WTC11 (cell line): ENCODE measurements around the gene SPO11. TPM values are rescaled to one million over a fixed set of nuclear protein-coding genes. Genes with fewer than 3 reads are reported as not detected.

Source experiments
- ATAC-seq: fragments of 200-7000 bp; cut with Tn5 transposase; 2 replicates; pipeline ENCODE4 v1.10.0; 2021; ENCODE audit warnings: mild to moderate bottlenecking, moderate library complexity
- CTCF ChIA-PET: fragments of 300-600 bp; sonication (Branson Sonifier 250); formaldehyde crosslinking; loops from one replicate; lab custom pipeline; 2021; ENCODE audit warnings: antibody characterized with exemption; lab: Charles Lee
- POLR2A ChIA-PET: fragments of 350-600 bp; sonication (Branson Sonifier 250); formaldehyde crosslinking; loops from one replicate; lab custom pipeline; 2021; ENCODE audit warnings: antibody characterized with exemption; lab: Charles Lee
- DNase-seq: peaks from one replicate; pipeline ENCODE4 v3.0.0; 2021; ENCODE audit warnings: low spot score
- H3K27ac Mint-ChIP-seq: 2 replicates; pipeline ENCODE4 v1.8.0; 2021; ENCODE audit warnings: mixed read lengths
- H3K27me3 Mint-ChIP-seq: 2 replicates; pipeline ENCODE4 v1.8.0; 2021; ENCODE audit warnings: low read depth, mild to moderate bottlenecking, moderate library complexity, mixed read lengths
- H3K36me3 Mint-ChIP-seq: 2 replicates; pipeline ENCODE4 v1.8.0; 2021; ENCODE audit warnings: mixed read lengths
- H3K4me1 Mint-ChIP-seq: 2 replicates; pipeline ENCODE4 v1.8.0; 2022; ENCODE audit warnings: mixed read lengths
- H3K4me3 Mint-ChIP-seq: 2 replicates; pipeline ENCODE4 v1.8.0; 2021; ENCODE audit warnings: mild to moderate bottlenecking, moderate library complexity, mixed read lengths
- H3K9me3 Mint-ChIP-seq: 2 replicates; pipeline ENCODE4 v1.8.0; 2021; ENCODE audit warnings: mixed read lengths
- ATF1 ChIP-seq: sonication (generic); formaldehyde crosslinking; IDR thresholded peaks from 2 replicates; pipeline ENCODE4 v1.8.1; 2023; ENCODE audit warnings: mild to moderate bottlenecking, moderate library complexity, missing genetic modification reagents
- CDX4 ChIP-seq: fragments of 250-450 bp; sonication (Bioruptor Pico); IDR thresholded peaks from 2 replicates; pipeline ENCODE4 v1.9.0; 2021; ENCODE audit warnings: moderate library complexity, mild to moderate bottlenecking, inconsistent platforms, borderline replicate concordance
- CTCF ChIP-seq: fragments of 200-600 bp; IDR thresholded peaks from 2 replicates; pipeline ENCODE4 v1.8.0; 2022; ENCODE audit warnings: antibody characterized with exemption
- FOXK1 ChIP-seq: sonication (generic); formaldehyde crosslinking; IDR thresholded peaks from 2 replicates; pipeline ENCODE4 v1.8.0; 2022; ENCODE audit warnings: mild to moderate bottlenecking, moderate library complexity, missing genetic modification reagents
- IRF1 ChIP-seq: sonication (generic); formaldehyde crosslinking; IDR thresholded peaks from 2 replicates; pipeline ENCODE4 v1.8.0; 2023; ENCODE audit warnings: missing genetic modification reagents
- IRF2 ChIP-seq: sonication (generic); formaldehyde crosslinking; IDR thresholded peaks from 2 replicates; pipeline ENCODE4 v1.8.0; 2022; ENCODE audit warnings: low read depth, missing genetic modification reagents, borderline replicate concordance
- JAZF1 ChIP-seq: fragments of 250-450 bp; sonication (Bioruptor Pico); IDR thresholded peaks from 2 replicates; pipeline ENCODE4 v1.9.0; 2021; ENCODE audit warnings: moderate library complexity, mild to moderate bottlenecking, inconsistent platforms
- MXD4 ChIP-seq: fragments of 250-450 bp; sonication (Bioruptor Pico); IDR thresholded peaks from 2 replicates; pipeline ENCODE4 v1.8.0; 2021; ENCODE audit warnings: mild to moderate bottlenecking, moderate library complexity, borderline replicate concordance
- NFYB ChIP-seq: sonication (generic); formaldehyde crosslinking; conservative IDR thresholded peaks from 2 replicates; pipeline ENCODE4 v1.8.0; 2022; ENCODE audit warnings: low read depth, missing genetic modification reagents
- NR1H2 ChIP-seq: sonication (generic); formaldehyde crosslinking; IDR thresholded peaks from 2 replicates; pipeline ENCODE4 v1.9.0; 2021; ENCODE audit warnings: mild to moderate bottlenecking, moderate library complexity, missing genetic modification reagents
- OVOL2 ChIP-seq: fragments of 250-450 bp; sonication (Bioruptor Pico); IDR thresholded peaks from 2 replicates; pipeline ENCODE4 v1.9.0; 2021; ENCODE audit warnings: mild to moderate bottlenecking, borderline replicate concordance
- PRDM15 ChIP-seq: sonication (generic); formaldehyde crosslinking; IDR thresholded peaks from 2 replicates; pipeline ENCODE4 v1.8.0; 2022; ENCODE audit warnings: missing genetic modification reagents
- SP1 ChIP-seq: sonication (generic); formaldehyde crosslinking; conservative IDR thresholded peaks from 2 replicates; pipeline ENCODE4 v1.8.1; 2022; ENCODE audit warnings: missing genetic modification reagents
- TCF7 ChIP-seq: sonication (generic); formaldehyde crosslinking; IDR thresholded peaks from 2 replicates; pipeline ENCODE4 v1.8.0; 2022; ENCODE audit warnings: mild to moderate bottlenecking, low read depth, missing genetic modification reagents, moderate library complexity
- USF1 ChIP-seq: sonication (generic); formaldehyde crosslinking; IDR thresholded peaks from 2 replicates; pipeline ENCODE4 v1.8.0; 2022; ENCODE audit warnings: mild to moderate bottlenecking, missing genetic modification reagents
- ZNF219 ChIP-seq: sonication (generic); formaldehyde crosslinking; IDR thresholded peaks from 2 replicates; pipeline ENCODE4 v1.8.0; 2023; ENCODE audit warnings: missing genetic modification reagents, mild to moderate bottlenecking, borderline replicate concordance
- ZNF317 ChIP-seq: sonication (generic); formaldehyde crosslinking; IDR thresholded peaks from 2 replicates; pipeline ENCODE4 v1.8.1; 2023; ENCODE audit warnings: low read depth, mild to moderate bottlenecking, moderate library complexity, missing genetic modification reagents, borderline replicate concordance
- ZNF671 ChIP-seq: fragments of 250-450 bp; sonication (Bioruptor Pico); IDR thresholded peaks from 2 replicates; pipeline ENCODE4 v1.8.0; 2021; ENCODE audit warnings: mild to moderate bottlenecking
- total RNA-seq: library from RNA; stranded (reverse); gene quantifications from 3 replicates; pipeline ENCODE4 v1.2.3, GENCODE V29; 2021

SPO11 gene
- total RNA-seq, 1 experiment from 2014 or later: not detected

GRCh38 chr20:57332105-57333089 is 2.8 kb downstream of the SPO11 start:
- no peak overlapping the region for H3K27ac Mint-ChIP-seq
- H3K9me3 Mint-ChIP-seq: no peaks in the 10 kb centered on the region
- CTCF ChIA-PET: interaction anchor here (0.6 to 10.6 kb wide), 50 partner anchors 10 to 839 kb away, joined by 3 to 239 read pairs (median 5); no protein-coding TSS in a partner anchor
- DNase-seq (no peak), ATAC-seq (no peak)
- no peaks in the 10 kb centered on the region for H3K27me3 Mint-ChIP-seq
- no peaks in the 10 kb centered on the region for H3K36me3 Mint-ChIP-seq
- no peaks in the 10 kb centered on the region for H3K4me1 Mint-ChIP-seq
- no peak overlapping the region for H3K4me3 Mint-ChIP-seq
- TF ChIP-seq CDX4 (CRISPR knock-in tag) (no peak), ZNF671 (CRISPR knock-in tag) (no peak), JAZF1 (no peak), TCF7 (no peak), IRF2 (CRISPR knock-in tag) (no peak), CTCF (no peak), ZNF219 (CRISPR knock-in tag) (no peak), PRDM15 (CRISPR knock-in tag) (no peak), FOXK1 (CRISPR knock-in tag) (no peak), ZNF317 (CRISPR knock-in tag) (no peak), ATF1 (CRISPR knock-in tag) (no peak), SP1 (CRISPR knock-in tag) (no peak), MXD4 (CRISPR knock-in tag) (no peak), IRF1 (no peak), NFYB (CRISPR knock-in tag) (no peak), USF1 (CRISPR knock-in tag) (no peak), OVOL2 (CRISPR knock-in tag) (no peak), NR1H2 (no peak)
- POLR2A ChIA-PET: no interaction called here
